H1 (cell line): Measurements from ENCODE around the gene QDPR. TPM values are rescaled to one million over a fixed set of nuclear protein-coding genes. Genes with fewer than 3 reads are reported as not detected.

ENCODE experiments used
- CHD1 ChIP-seq: IDR thresholded peaks from 2 replicates; pipeline ENCODE4 v1.6.1; 2012; ENCODE audit warnings: low read depth, low read length, improper control_type of control experiment
- FOSL1 ChIP-seq: IDR thresholded peaks from 2 replicates; pipeline ENCODE4 v1.6.1; 2011; ENCODE audit warnings: mild to moderate bottlenecking, low read depth, low read length, moderate library complexity; ENCODE audit not compliant: insufficient read depth
- GABPA ChIP-seq: IDR thresholded peaks from 2 replicates; pipeline ENCODE4 v1.6.1; 2011; ENCODE audit warnings: mild to moderate bottlenecking, low read length, moderate library complexity, borderline replicate concordance; ENCODE audit not compliant: insufficient read depth
- POLR2A ChIP-seq, 2 experiments: IDR thresholded peaks; 1 replicate in 1 of 2; 2 replicates in 1 of 2; pipeline ENCODE4 v1.6.1; 2011; ENCODE audit warnings: low read depth in 2 of 2, low read length in 2 of 2, mild to moderate bottlenecking in 2 of 2; ENCODE audit errors: control extremely low read depth in 1 of 2
- polyA plus RNA-seq, 7 experiments: library from polyadenylated mRNA; depleted of rRNA in 3 of 7; stranded (reverse) in 5 of 7; unstranded in 2 of 7; fragments of >200 nt in 5 of 7; fragments of 200-250 nt in 2 of 7; gene quantifications; 1 replicate in 5 of 7; 2 replicates in 1 of 7; 4 replicates in 1 of 7; pipeline versions ENCODE4 v1.2.1 to v1.2.3, GENCODE V29; 2011 to 2013; ENCODE audit warnings: missing spikeins in 2 of 7, mixed read lengths in 2 of 7
- total RNA-seq: library from RNA; stranded (reverse); fragmentation: NEBNext Ultra II Directional; extraction: Animal tissue kit (Norgen Biotek cat#: 25700); gene quantifications from 2 replicates; pipeline ENCODE4 v1.2.1, GENCODE V29; 2021
- TF ChIP-seq, protein P1 (sequence below): fragments of 300-600 bp; sonication (generic); IDR thresholded peaks from 2 replicates; pipeline ENCODE4 v1.7.1; 2012; ENCODE audit warnings: low read length, moderate library complexity, mild to moderate bottlenecking, inconsistent platforms; ENCODE audit not compliant: insufficient replicate concordance
- TF ChIP-seq, protein P2 (sequence below), 3 experiments: IDR thresholded peaks; 1 replicate in 2 of 3; 2 replicates in 1 of 3; pipeline versions ENCODE4 v1.5.1 to v1.6.1; 2011; ENCODE audit warnings: low read length in 3 of 3, mild to moderate bottlenecking in 3 of 3, inconsistent platforms in 2 of 3, low read depth in 1 of 3, moderate library complexity in 1 of 3; ENCODE audit not compliant: insufficient read depth in 1 of 3; ENCODE audit errors: control extremely low read depth in 1 of 3

The QDPR gene
- total and polyA plus RNA-seq, 2 of the 8 experiments (the other 6 are each of a cell fraction or from before 2014, with no cell fraction given) = 33.6 to 35.9 TPM

DNA sequence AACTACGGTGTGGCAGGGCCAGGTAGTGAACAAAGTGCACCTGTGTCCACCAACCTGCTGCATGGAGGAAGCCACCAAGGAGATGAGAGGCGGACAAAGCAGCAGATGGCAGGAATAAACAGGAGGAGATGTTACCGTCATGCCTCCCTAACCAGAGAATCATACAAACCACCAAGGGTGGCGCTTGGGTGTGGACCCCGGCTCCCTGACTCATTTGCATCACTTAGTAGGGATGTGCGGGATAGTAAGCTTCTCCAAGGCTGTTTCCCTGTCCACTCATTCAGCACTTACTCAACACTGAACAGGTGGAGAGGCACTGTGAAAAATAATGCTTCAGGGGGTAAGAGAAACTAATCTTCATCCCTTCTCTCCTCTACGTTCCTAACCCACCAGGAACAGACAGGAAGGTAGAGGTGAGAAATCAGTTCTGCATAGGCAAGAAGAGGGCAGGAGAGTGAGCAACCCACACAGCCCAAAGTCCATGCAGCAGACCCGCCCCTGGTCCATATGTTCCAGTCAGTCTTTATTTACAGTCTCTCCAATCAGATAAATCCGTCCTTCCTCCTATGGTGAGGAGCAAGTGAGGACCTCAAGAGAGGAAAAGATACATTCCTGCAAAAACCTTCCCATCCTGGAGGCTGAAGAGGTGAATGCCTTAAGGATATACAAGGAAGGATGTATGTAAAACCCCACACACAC, 34.0 kb downstream of the QDPR start (continued):
- TF ChIP-seq, protein P1, sequence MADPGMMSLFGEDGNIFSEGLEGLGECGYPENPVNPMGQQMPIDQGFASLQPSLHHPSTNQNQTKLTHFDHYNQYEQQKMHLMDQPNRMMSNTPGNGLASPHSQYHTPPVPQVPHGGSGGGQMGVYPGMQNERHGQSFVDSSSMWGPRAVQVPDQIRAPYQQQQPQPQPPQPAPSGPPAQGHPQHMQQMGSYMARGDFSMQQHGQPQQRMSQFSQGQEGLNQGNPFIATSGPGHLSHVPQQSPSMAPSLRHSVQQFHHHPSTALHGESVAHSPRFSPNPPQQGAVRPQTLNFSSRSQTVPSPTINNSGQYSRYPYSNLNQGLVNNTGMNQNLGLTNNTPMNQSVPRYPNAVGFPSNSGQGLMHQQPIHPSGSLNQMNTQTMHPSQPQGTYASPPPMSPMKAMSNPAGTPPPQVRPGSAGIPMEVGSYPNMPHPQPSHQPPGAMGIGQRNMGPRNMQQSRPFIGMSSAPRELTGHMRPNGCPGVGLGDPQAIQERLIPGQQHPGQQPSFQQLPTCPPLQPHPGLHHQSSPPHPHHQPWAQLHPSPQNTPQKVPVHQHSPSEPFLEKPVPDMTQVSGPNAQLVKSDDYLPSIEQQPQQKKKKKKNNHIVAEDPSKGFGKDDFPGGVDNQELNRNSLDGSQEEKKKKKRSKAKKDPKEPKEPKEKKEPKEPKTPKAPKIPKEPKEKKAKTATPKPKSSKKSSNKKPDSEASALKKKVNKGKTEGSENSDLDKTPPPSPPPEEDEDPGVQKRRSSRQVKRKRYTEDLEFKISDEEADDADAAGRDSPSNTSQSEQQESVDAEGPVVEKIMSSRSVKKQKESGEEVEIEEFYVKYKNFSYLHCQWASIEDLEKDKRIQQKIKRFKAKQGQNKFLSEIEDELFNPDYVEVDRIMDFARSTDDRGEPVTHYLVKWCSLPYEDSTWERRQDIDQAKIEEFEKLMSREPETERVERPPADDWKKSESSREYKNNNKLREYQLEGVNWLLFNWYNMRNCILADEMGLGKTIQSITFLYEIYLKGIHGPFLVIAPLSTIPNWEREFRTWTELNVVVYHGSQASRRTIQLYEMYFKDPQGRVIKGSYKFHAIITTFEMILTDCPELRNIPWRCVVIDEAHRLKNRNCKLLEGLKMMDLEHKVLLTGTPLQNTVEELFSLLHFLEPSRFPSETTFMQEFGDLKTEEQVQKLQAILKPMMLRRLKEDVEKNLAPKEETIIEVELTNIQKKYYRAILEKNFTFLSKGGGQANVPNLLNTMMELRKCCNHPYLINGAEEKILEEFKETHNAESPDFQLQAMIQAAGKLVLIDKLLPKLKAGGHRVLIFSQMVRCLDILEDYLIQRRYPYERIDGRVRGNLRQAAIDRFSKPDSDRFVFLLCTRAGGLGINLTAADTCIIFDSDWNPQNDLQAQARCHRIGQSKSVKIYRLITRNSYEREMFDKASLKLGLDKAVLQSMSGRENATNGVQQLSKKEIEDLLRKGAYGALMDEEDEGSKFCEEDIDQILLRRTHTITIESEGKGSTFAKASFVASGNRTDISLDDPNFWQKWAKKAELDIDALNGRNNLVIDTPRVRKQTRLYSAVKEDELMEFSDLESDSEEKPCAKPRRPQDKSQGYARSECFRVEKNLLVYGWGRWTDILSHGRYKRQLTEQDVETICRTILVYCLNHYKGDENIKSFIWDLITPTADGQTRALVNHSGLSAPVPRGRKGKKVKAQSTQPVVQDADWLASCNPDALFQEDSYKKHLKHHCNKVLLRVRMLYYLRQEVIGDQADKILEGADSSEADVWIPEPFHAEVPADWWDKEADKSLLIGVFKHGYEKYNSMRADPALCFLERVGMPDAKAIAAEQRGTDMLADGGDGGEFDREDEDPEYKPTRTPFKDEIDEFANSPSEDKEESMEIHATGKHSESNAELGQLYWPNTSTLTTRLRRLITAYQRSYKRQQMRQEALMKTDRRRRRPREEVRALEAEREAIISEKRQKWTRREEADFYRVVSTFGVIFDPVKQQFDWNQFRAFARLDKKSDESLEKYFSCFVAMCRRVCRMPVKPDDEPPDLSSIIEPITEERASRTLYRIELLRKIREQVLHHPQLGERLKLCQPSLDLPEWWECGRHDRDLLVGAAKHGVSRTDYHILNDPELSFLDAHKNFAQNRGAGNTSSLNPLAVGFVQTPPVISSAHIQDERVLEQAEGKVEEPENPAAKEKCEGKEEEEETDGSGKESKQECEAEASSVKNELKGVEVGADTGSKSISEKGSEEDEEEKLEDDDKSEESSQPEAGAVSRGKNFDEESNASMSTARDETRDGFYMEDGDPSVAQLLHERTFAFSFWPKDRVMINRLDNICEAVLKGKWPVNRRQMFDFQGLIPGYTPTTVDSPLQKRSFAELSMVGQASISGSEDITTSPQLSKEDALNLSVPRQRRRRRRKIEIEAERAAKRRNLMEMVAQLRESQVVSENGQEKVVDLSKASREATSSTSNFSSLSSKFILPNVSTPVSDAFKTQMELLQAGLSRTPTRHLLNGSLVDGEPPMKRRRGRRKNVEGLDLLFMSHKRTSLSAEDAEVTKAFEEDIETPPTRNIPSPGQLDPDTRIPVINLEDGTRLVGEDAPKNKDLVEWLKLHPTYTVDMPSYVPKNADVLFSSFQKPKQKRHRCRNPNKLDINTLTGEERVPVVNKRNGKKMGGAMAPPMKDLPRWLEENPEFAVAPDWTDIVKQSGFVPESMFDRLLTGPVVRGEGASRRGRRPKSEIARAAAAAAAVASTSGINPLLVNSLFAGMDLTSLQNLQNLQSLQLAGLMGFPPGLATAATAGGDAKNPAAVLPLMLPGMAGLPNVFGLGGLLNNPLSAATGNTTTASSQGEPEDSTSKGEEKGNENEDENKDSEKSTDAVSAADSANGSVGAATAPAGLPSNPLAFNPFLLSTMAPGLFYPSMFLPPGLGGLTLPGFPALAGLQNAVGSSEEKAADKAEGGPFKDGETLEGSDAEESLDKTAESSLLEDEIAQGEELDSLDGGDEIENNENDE = no peak
- TF ChIP-seq GABPA (no peak), FOSL1 (no peak), CHD1 (no peak), POLR2A (IDR thresholded peaks at IDR 0.05; ENCODE audit: control extremely low read depth in 1 of 2, low read depth in 2 of 2, low read length in 2 of 2) (no peak)
- TF ChIP-seq, protein P2, sequence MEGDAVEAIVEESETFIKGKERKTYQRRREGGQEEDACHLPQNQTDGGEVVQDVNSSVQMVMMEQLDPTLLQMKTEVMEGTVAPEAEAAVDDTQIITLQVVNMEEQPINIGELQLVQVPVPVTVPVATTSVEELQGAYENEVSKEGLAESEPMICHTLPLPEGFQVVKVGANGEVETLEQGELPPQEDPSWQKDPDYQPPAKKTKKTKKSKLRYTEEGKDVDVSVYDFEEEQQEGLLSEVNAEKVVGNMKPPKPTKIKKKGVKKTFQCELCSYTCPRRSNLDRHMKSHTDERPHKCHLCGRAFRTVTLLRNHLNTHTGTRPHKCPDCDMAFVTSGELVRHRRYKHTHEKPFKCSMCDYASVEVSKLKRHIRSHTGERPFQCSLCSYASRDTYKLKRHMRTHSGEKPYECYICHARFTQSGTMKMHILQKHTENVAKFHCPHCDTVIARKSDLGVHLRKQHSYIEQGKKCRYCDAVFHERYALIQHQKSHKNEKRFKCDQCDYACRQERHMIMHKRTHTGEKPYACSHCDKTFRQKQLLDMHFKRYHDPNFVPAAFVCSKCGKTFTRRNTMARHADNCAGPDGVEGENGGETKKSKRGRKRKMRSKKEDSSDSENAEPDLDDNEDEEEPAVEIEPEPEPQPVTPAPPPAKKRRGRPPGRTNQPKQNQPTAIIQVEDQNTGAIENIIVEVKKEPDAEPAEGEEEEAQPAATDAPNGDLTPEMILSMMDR (IDR thresholded peaks at IDR 0.05; ENCODE audit: control extremely low read depth in 1 of 3, insufficient read depth in 1 of 3, low read depth in 1 of 3, low read length in 3 of 3) = no peak
